Epithelial cell of esophagus (primary cell): ENCODE measurements around the gene NAALADL1.

Source experiments
- DNase-seq: peaks from one replicate; pipeline ENCODE4 v3.0.0; 2010; ENCODE audit warnings: low read depth
- H3K4me3 ChIP-seq: 2 replicates; pipeline ENCODE4 v1.5.1; 2011; ENCODE audit warnings: mild to moderate bottlenecking, low read length, control low read depth
- CTCF ChIP-seq: IDR thresholded peaks from 2 replicates; pipeline ENCODE4 v1.5.1; 2011; ENCODE audit warnings: low read depth, mild to moderate bottlenecking, low read length, control low read depth, inconsistent platforms; ENCODE audit not compliant: insufficient read depth; ENCODE audit errors: missing control alignments

The NAALADL1 gene

GRCh38 chr11:65059959-65060824 lies 1.8 kb upstream of the NAALADL1 start:
- DNase-seq: no peak
- TF ChIP-seq CTCF: no peak
- H3K4me3 ChIP-seq: no peak overlapping the region

GRCh38 chr11:65059523-65059922 lies 1.2 kb upstream of the NAALADL1 start:
- H3K4me3 ChIP-seq: no peak overlapping the region
- no peak for DNase-seq
- TF ChIP-seq CTCF: no peak

GRCh38 chr11:65058012-65058411 lies 341 bp downstream of the NAALADL1 start:
- DNase-seq: no peak
- no peak for TF ChIP-seq CTCF
- H3K4me3 ChIP-seq: no peak overlapping the region

- no peak overlapping the region for H3K4me3 ChIP-seq
- no peak for TF ChIP-seq CTCF
- DNase-seq: no peak
Measured at GRCh38 chr11:65057526-65057925, 827 bp downstream of the NAALADL1 start.

GRCh38 chr11:65056999-65057398 lies 1.4 kb downstream of the NAALADL1 start:
- no peak for DNase-seq

GRCh38 chr11:65055538-65055937 lies 2.8 kb downstream of the NAALADL1 start:
- no peak overlapping the region for H3K4me3 ChIP-seq
- DNase-seq: no peak
- no peak for TF ChIP-seq CTCF

More at GRCh38 chr11:65056999-65057398, 1.4 kb downstream of the NAALADL1 start:
- no peak overlapping the region for H3K4me3 ChIP-seq
- TF ChIP-seq CTCF: no peak
